Body of pancreas (tissue), 4 donors: ENCODE results near the gene PDE4D. TPM values are rescaled to one million over a fixed set of nuclear protein-coding genes. Genes with fewer than 3 reads are reported as not detected.

Experiments
- ATAC-seq: fragments of 150-250 bp; one replicate; pipeline ENCODE4 v1.9.1; 2016
- DNase-seq, 4 donors: peaks; one replicate each; pipeline ENCODE4 v3.0.0-alpha.2; 2019
- H3K27ac ChIP-seq, 4 donors: fragments of 200-600 bp; sonication (generic); 1 replicate in 3 of 4; 2 replicates in 1 of 4; pipeline versions ENCODE4 v1.5.1 to v1.6.1; 2016 to 2019; ENCODE audit warnings: mild to moderate bottlenecking in 1 of 4, mixed read lengths in 1 of 4, moderate library complexity in 1 of 4
- H3K27me3 ChIP-seq, 2 donors: fragments of 200-600 bp; sonication (generic); one replicate each; pipeline ENCODE4 v1.6.0; 2016; ENCODE audit warnings: mild to moderate bottlenecking in 1 of 2
- H3K36me3 ChIP-seq, 2 donors: fragments of 200-600 bp; sonication (generic); replicated peaks in 1 of 2; 2 replicates each; pipeline ENCODE4 v1.5.1; 2016; ENCODE audit warnings: low read depth in 2 of 2; ENCODE audit not compliant: insufficient read depth in 1 of 2
- H3K4me1 ChIP-seq: fragments of 200-600 bp; sonication (generic); one replicate; pipeline ENCODE4 v1.6.0; 2016
- H3K4me3 ChIP-seq, 2 donors: fragments of 200-600 bp; sonication (generic); 1 replicate in 1 of 2; 2 replicates in 1 of 2; pipeline ENCODE4 v1.5.1; 2016 to 2019
- H3K9me3 ChIP-seq, 3 donors: fragments of 200-600 bp; sonication (generic); 1 replicate in 2 of 3; 2 replicates in 1 of 3; pipeline ENCODE4 v1.5.1; 2016
- POLR2A ChIP-seq, 3 donors: fragments of 450-650 bp; IDR thresholded peaks; one replicate each; pipeline ENCODE4 v1.6.1; 2016; ENCODE audit warnings: antibody characterized with exemption in 3 of 3, mild to moderate bottlenecking in 2 of 3
- WGBS, 2 donors: methylation state at CpG; one replicate each; pipeline ENCODE4 v1.1.5; 2017; 5-methylcytosine and 5-hydroxymethylcytosine counted together
- intact Hi-C: fragments of 100-400 bp; cut with DNase I; formaldehyde crosslinking; loops from one replicate; pipeline ENCODE4 v1.15.1; 2023
- total RNA-seq, 2 donors: library from RNA; depleted of rRNA; stranded (reverse); fragments of >200 nt; gene quantifications; one replicate each; pipeline ENCODE4 v1.1.0, GENCODE V29; 2016
- TF ChIP-seq, protein P1 (sequence below), 7 experiments: fragments of 450-650 bp in 4 of 7; fragments of 200-600 bp in 3 of 7; sonication (generic) in 3 of 7; IDR thresholded peaks; one replicate each; pipeline ENCODE4 v1.5.1; 2016 to 2019; ENCODE audit warnings: antibody characterized with exemption in 7 of 7

PDE4D gene
- total RNA-seq, 2 donors from 2014 or later, result 8.6 to 9.2 TPM

DNA sequence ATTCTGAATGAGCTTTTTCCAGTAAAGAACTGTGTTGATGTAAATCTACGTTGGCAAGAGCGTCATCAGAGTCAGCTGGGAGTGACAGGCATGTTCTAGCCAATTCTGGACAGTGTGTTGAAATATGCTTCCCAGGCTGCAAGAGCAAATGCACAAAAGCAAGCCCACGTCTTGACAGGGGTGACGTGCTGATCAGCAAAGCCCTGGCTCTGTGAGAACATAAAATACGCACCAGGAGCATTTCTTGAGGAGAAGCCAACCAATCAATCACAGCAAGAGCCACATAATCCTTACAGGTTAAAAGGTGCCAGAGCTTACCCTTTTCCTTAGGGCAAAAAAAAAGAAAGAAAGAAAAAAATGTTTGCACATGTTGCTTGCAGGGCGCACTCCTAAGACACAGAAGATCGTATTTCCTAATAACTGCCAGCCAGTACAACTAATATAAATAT lies 148.1 kb downstream of the PDE4D start:
- no peaks in the 10 kb centered on the region for H3K9me3 ChIP-seq
- peak; percentile 61 to 91 (median 71) for DNase-seq
- intact Hi-C loops, result no loop called here
- H3K27me3 ChIP-seq, result no peaks in the 10 kb centered on the region
- 31 to 40% methylated on average over 7 of the region's 7 CpGs for WGBS, 2 donors
- peak overlapping the region in 2 of 4 donors; percentile 55 to 77 for H3K27ac ChIP-seq
- TF ChIP-seq, protein P1, sequence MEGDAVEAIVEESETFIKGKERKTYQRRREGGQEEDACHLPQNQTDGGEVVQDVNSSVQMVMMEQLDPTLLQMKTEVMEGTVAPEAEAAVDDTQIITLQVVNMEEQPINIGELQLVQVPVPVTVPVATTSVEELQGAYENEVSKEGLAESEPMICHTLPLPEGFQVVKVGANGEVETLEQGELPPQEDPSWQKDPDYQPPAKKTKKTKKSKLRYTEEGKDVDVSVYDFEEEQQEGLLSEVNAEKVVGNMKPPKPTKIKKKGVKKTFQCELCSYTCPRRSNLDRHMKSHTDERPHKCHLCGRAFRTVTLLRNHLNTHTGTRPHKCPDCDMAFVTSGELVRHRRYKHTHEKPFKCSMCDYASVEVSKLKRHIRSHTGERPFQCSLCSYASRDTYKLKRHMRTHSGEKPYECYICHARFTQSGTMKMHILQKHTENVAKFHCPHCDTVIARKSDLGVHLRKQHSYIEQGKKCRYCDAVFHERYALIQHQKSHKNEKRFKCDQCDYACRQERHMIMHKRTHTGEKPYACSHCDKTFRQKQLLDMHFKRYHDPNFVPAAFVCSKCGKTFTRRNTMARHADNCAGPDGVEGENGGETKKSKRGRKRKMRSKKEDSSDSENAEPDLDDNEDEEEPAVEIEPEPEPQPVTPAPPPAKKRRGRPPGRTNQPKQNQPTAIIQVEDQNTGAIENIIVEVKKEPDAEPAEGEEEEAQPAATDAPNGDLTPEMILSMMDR (IDR thresholded peaks at IDR 0.05), result no peak
- peak in 1 of 3 donors; percentile 4 for TF ChIP-seq POLR2A (IDR thresholded peaks at IDR 0.05)
- H3K4me1 ChIP-seq, result peaks cover 13% of the 10 kb centered on the region
- H3K4me3 ChIP-seq, result no peak overlapping the region
- ATAC-seq, result peak; percentile 94
- H3K36me3 ChIP-seq, result no peaks in the 10 kb centered on the region

DNA sequence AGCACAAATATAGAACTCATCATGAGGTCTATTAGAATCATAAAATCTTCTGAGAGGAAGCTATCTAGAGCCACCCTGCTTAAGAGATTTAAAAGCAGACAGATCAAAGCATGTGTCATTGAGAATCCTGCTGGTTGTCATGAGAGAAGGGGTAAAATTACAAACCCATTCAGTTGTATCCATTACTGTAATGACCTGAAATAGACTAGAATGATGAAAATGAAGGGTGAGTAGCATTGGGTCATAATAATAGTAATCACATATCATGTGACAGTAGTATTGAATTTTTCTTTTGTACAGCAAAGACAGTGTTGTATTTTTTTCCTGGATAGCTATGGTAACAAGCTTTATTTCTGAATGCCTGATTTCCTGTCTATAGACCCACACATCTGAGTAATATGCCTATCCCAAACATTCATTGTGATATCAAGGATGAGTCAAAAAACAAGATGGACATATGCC lies 149.0 kb downstream of the PDE4D start:
- no peak for TF ChIP-seq POLR2A (IDR thresholded peaks at IDR 0.05)
- TF ChIP-seq, protein P1 (IDR thresholded peaks at IDR 0.05), result no peak
- Histone ChIP-seq H3K4me3 (no peak overlapping the region), H3K9me3 (no peaks in the 10 kb centered on the region), H3K27ac (peak overlapping the region in 3 of 4 donors; percentile 35 to 77 (median 55)), H3K27me3 (no peaks in the 10 kb centered on the region), H3K36me3 (no peaks in the 10 kb centered on the region), H3K4me1 (peaks cover 13% of the 10 kb centered on the region)
- DNase-seq (no peak), ATAC-seq (peak; percentile 47)
- intact Hi-C loops, result no loop called here

DNA sequence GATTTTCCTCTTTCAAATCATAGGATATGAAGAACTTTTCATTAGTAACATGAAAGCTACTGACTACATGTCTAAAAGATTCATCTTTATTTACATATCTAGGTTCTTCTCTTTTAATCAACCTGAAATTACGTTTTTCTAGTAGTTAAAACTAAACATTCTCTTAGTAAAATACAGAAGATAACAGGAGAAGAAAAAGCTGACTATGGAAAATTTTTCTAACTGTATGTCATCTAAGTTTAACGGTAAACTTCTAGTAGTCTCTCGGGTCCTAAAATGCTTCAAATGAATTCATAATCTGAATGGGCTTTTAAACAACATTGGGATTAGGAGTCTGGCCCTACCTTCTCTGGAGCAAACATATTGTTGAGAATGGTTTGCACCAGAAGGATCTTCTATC lies 151.9 kb downstream of the PDE4D start:
- no peaks in the 10 kb centered on the region for H3K36me3 ChIP-seq
- no peak overlapping the region for H3K27ac ChIP-seq
- TF ChIP-seq POLR2A (IDR thresholded peaks at IDR 0.05), result no peak
- TF ChIP-seq, protein P1 (IDR thresholded peaks at IDR 0.05), result no peak
- no peak overlapping the region for H3K4me3 ChIP-seq
- WGBS, 2 donors, result 68 to 84% methylated on average over 3 of the region's 3 CpGs
- no peaks in the 10 kb centered on the region for H3K27me3 ChIP-seq
- no peak for ATAC-seq
- H3K9me3 ChIP-seq, result no peaks in the 10 kb centered on the region
- intact Hi-C loops, result no loop called here
- DNase-seq, result no peak
- H3K4me1 ChIP-seq, result peaks cover 13% of the 10 kb centered on the region

DNA sequence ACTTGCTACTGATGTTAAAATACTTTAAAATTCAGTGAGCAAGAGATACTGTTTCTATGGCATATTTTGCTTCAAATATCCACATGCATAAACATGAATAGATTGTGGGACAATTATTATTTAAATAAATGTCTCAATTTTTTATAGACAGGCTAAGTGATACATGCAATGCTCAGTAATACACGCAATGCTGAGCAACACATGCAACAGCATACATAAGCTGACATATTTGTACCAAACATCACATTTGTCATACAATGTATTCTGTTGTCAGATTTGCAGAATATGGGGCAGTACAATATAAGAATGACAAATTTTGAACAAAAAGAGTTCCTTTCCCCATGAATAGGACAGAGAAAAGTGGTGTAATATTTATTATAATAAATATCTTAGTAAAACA lies 155.5 kb downstream of the PDE4D start:
- no peaks in the 10 kb centered on the region for H3K36me3 ChIP-seq
- 89 to 94% methylated on average over 1 of the region's 1 CpG for WGBS, 2 donors
- DNase-seq, result no peak
- H3K27ac ChIP-seq, result no peak overlapping the region
- TF ChIP-seq POLR2A (IDR thresholded peaks at IDR 0.05), result no peak
- TF ChIP-seq, protein P1 (IDR thresholded peaks at IDR 0.05), result no peak
- intact Hi-C loops, result no loop called here
- no peaks in the 10 kb centered on the region for H3K9me3 ChIP-seq
- no peaks in the 10 kb centered on the region for H3K4me1 ChIP-seq
- H3K4me3 ChIP-seq, result no peak overlapping the region
- no peaks in the 10 kb centered on the region for H3K27me3 ChIP-seq
- ATAC-seq, result no peak

DNA sequence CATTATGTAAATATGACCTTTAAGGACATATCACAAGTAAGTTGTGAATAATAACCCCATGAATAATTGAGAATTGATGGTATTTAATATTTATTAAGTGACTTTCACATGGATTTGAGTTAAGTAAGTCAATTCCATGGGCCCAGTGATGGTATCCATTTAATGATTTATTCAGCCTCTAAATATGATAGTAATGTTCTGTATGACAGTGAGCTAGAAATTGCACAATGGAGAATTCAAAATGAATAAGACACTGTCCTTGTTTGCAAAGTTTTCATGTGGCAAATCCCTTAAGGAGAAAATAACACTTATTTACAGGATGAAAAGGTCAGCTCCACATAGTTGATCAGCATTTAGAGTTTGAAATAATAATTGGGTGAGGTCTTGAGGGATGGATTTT lies 160.7 kb downstream of the PDE4D start:
- TF ChIP-seq, protein P1 (IDR thresholded peaks at IDR 0.05), result no peak
- TF ChIP-seq POLR2A (IDR thresholded peaks at IDR 0.05), result no peak
- Histone ChIP-seq H3K27me3 (no peaks in the 10 kb centered on the region), H3K4me1 (no peaks in the 10 kb centered on the region), H3K36me3 (no peaks in the 10 kb centered on the region), H3K27ac (no peak overlapping the region), H3K4me3 (no peak overlapping the region), H3K9me3 (no peaks in the 10 kb centered on the region)
- ATAC-seq (no peak), DNase-seq (no peak)
- intact Hi-C loops, result no loop called here
